Chondrocyte (in vitro differentiated cells): ENCODE measurements around the gene TBC1D17. TPM values are rescaled to one million over a fixed set of nuclear protein-coding genes. Genes with fewer than 3 reads are reported as not detected.

Experiments used
- DNase-seq: peaks from one replicate; pipeline ENCODE4 v3.0.0; 2021; ENCODE audit warnings: mixed read lengths, low spot score
- H3K27ac Mint-ChIP-seq: one replicate; pipeline ENCODE4 v1.8.0; 2021; ENCODE audit warnings: mild to moderate bottlenecking, moderate library complexity, mixed read lengths; ENCODE audit not compliant: unreplicated experiment
- H3K27me3 Mint-ChIP-seq: 2 replicates; pipeline ENCODE4 v1.8.0; 2021; ENCODE audit warnings: low read depth, mixed read lengths
- H3K36me3 Mint-ChIP-seq: 2 replicates; pipeline ENCODE4 v1.8.0; 2021; ENCODE audit warnings: low read depth, mixed read lengths
- H3K4me1 Mint-ChIP-seq: 2 replicates; pipeline ENCODE4 v1.8.0; 2021; ENCODE audit warnings: low read depth, mild to moderate bottlenecking, mixed read lengths
- H3K4me3 Mint-ChIP-seq: one replicate; pipeline ENCODE4 v1.8.0; 2021; ENCODE audit warnings: mild to moderate bottlenecking, moderate library complexity, mixed read lengths; ENCODE audit not compliant: unreplicated experiment
- H3K9me3 Mint-ChIP-seq: 2 replicates; pipeline ENCODE4 v1.8.0; 2021; ENCODE audit warnings: low read depth, mixed read lengths
- CTCF ChIP-seq: fragments of 200-600 bp; sonication (generic); IDR thresholded peaks from 2 replicates; pipeline ENCODE4 v1.5.0; 2021; ENCODE audit warnings: antibody characterized with exemption, mild to moderate bottlenecking, moderate library complexity
- total RNA-seq: library from RNA; stranded (reverse); gene quantifications from 3 replicates; pipeline ENCODE4 v1.2.1, GENCODE V29; 2021

TBC1D17 gene
- total RNA-seq, 1 donor from 2014 or later, result 44.8 TPM

- no peak for TF ChIP-seq CTCF
- DNase-seq, result peak; percentile 88
- H3K36me3 Mint-ChIP-seq, result peaks cover 30% of the 10 kb centered on the region
- H3K4me1 Mint-ChIP-seq, result peaks cover 2% of the 10 kb centered on the region
- H3K4me3 Mint-ChIP-seq, result no peak overlapping the region
- no peaks in the 10 kb centered on the region for H3K27me3 Mint-ChIP-seq
- no peaks in the 10 kb centered on the region for H3K9me3 Mint-ChIP-seq
- no peak overlapping the region for H3K27ac Mint-ChIP-seq
These were observed 6.6 kb downstream of the TBC1D17 start for GRCh38 chr19:49884109-49884508.

- Mint-ChIP-seq H3K36me3 (peaks cover 29% of the 10 kb centered on the region), H3K4me1 (no peaks in the 10 kb centered on the region), H3K9me3 (no peaks in the 10 kb centered on the region), H3K27me3 (no peaks in the 10 kb centered on the region), H3K4me3 (no peak overlapping the region), H3K27ac (no peak overlapping the region)
- TF ChIP-seq CTCF, result no peak
- DNase-seq, result no peak
These were observed 7.3 kb downstream of the TBC1D17 start for GRCh38 chr19:49884760-49885159.

GRCh38 chr19:49887037-49887664, 9.6 kb downstream of the TBC1D17 start:
- no peak for TF ChIP-seq CTCF
- no peak overlapping the region for H3K4me3 Mint-ChIP-seq
- no peak overlapping the region for H3K27ac Mint-ChIP-seq

GRCh38 chr19:49887665-49888509, 10.4 kb downstream of the TBC1D17 start:
- Mint-ChIP-seq H3K36me3 (peaks cover 19% of the 10 kb centered on the region), H3K9me3 (no peaks in the 10 kb centered on the region), H3K27me3 (peaks cover 9% of the 10 kb centered on the region), H3K4me3 (no peak overlapping the region), H3K4me1 (peaks cover 2% of the 10 kb centered on the region), H3K27ac (no peak overlapping the region)
- no peak for TF ChIP-seq CTCF
- DNase-seq, result peak; percentile 77

More at GRCh38 chr19:49887037-49887664, 9.6 kb downstream of the TBC1D17 start:
- Mint-ChIP-seq H3K36me3 (peaks cover 22% of the 10 kb centered on the region), H3K4me1 (peaks cover 2% of the 10 kb centered on the region), H3K9me3 (no peaks in the 10 kb centered on the region), H3K27me3 (peaks cover 2% of the 10 kb centered on the region)
- DNase-seq, result peak; percentile 89

- TF ChIP-seq CTCF, result no peak
- H3K4me1 Mint-ChIP-seq, result peaks cover 2% of the 10 kb centered on the region
- no peak overlapping the region for H3K27ac Mint-ChIP-seq
- H3K36me3 Mint-ChIP-seq, result peaks cover 15% of the 10 kb centered on the region
- H3K9me3 Mint-ChIP-seq, result no peaks in the 10 kb centered on the region
- H3K27me3 Mint-ChIP-seq, result peaks cover 10% of the 10 kb centered on the region
- no peak overlapping the region for H3K4me3 Mint-ChIP-seq
- DNase-seq, result peak; percentile 64
These were observed 11.0 kb downstream of the TBC1D17 start for GRCh38 chr19:49888510-49888824.
